ENCODE results near the gene F7.

Gene F7

DNA sequence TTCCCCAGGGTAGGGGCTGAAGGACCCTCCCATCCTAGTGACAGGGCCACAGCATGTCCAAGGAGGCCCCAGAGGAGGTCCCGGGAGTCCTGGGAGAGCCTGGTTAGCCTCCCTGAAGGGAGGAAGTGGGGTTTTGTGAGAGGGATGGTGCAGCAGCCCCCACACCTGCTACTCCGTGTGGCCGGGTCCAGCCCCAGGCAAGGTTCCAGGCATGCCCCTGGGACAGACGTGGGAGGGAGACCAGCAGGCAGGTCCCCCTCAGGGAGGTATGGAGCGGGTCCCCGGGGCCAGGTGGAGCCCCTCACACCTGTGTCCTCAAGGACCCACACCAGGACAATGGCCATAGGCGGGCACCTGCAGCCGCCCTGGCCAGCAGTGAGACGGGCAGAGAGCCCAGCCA lies 1.9 kb upstream of the F7 start:
- TF ChIP-seq EP300 (IDR thresholded peaks at IDR 0.05; ENCODE audit: borderline replicate concordance) (no peak), FOXM1 (IDR thresholded peaks at IDR 0.05; ENCODE audit: borderline replicate concordance, low read depth) (no peak), ZBTB7A (IDR thresholded peaks at IDR 0.05; ENCODE audit: low read depth) (no peak), CEBPB (IDR thresholded peaks at IDR 0.05) (no peak), EGR1 (IDR thresholded peaks at IDR 0.05) (no peak), TCF12 (IDR thresholded peaks at IDR 0.05; ENCODE audit: low read depth) (no peak), TAF1 (IDR thresholded peaks at IDR 0.05; ENCODE audit: low read depth) (no peak), NFIC (IDR thresholded peaks at IDR 0.05) (no peak), RAD21 (IDR thresholded peaks at IDR 0.05; ENCODE audit: low read depth) (no peak), CREB1 (IDR thresholded peaks at IDR 0.05; ENCODE audit: low read depth) (no peak), YY1 (IDR thresholded peaks at IDR 0.05; ENCODE audit: low read depth) (no peak), TEAD4 (IDR thresholded peaks at IDR 0.05) (no peak)
- TF ChIP-seq, protein P1, sequence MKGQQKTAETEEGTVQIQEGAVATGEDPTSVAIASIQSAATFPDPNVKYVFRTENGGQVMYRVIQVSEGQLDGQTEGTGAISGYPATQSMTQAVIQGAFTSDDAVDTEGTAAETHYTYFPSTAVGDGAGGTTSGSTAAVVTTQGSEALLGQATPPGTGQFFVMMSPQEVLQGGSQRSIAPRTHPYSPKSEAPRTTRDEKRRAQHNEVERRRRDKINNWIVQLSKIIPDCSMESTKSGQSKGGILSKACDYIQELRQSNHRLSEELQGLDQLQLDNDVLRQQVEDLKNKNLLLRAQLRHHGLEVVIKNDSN (IDR thresholded peaks at IDR 0.05): no peak
- TF ChIP-seq, protein P2, sequence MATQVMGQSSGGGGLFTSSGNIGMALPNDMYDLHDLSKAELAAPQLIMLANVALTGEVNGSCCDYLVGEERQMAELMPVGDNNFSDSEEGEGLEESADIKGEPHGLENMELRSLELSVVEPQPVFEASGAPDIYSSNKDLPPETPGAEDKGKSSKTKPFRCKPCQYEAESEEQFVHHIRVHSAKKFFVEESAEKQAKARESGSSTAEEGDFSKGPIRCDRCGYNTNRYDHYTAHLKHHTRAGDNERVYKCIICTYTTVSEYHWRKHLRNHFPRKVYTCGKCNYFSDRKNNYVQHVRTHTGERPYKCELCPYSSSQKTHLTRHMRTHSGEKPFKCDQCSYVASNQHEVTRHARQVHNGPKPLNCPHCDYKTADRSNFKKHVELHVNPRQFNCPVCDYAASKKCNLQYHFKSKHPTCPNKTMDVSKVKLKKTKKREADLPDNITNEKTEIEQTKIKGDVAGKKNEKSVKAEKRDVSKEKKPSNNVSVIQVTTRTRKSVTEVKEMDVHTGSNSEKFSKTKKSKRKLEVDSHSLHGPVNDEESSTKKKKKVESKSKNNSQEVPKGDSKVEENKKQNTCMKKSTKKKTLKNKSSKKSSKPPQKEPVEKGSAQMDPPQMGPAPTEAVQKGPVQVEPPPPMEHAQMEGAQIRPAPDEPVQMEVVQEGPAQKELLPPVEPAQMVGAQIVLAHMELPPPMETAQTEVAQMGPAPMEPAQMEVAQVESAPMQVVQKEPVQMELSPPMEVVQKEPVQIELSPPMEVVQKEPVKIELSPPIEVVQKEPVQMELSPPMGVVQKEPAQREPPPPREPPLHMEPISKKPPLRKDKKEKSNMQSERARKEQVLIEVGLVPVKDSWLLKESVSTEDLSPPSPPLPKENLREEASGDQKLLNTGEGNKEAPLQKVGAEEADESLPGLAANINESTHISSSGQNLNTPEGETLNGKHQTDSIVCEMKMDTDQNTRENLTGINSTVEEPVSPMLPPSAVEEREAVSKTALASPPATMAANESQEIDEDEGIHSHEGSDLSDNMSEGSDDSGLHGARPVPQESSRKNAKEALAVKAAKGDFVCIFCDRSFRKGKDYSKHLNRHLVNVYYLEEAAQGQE (IDR thresholded peaks at IDR 0.05; ENCODE audit: low read depth): no peak
- TF ChIP-seq, protein P3, sequence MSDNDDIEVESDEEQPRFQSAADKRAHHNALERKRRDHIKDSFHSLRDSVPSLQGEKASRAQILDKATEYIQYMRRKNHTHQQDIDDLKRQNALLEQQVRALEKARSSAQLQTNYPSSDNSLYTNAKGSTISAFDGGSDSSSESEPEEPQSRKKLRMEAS (IDR thresholded peaks at IDR 0.05): no peak

DNA sequence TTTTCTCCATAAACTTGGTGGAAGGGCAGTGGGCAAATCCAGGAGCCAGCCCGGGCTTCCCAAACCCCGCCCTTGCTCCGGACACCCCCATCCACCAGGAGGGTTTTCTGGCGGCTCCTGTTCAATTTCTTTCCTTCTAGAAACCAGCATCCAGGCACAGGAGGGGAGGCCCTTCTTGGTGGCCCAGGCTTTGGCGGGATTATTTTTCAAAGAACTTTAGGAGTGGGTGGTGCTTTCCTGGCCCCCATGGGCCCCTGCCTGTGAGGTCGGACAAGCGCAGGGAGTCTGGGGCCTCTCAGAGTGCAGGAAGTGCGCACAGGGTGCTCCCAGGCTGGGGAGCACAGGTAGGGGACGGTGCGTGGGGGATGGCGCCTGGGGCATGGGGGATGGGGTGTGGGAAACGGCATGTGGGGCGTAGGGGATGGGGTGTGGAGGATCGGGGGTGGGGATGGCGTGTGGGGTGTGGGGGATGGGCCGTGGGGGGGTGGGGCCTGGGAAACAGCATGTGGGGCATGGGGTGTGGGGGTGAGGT lies 396 bp downstream of the F7 start:
- TF ChIP-seq TCF12 (IDR thresholded peaks at IDR 0.05; ENCODE audit: low read depth): no peak
- no peak for TF ChIP-seq CREB1 (IDR thresholded peaks at IDR 0.05; ENCODE audit: low read depth)
- TF ChIP-seq, protein P2 (IDR thresholded peaks at IDR 0.05; ENCODE audit: low read depth): no peak
- TF ChIP-seq, protein P1 (IDR thresholded peaks at IDR 0.05): no peak
- no peak for TF ChIP-seq TAF1 (IDR thresholded peaks at IDR 0.05; ENCODE audit: low read depth)
- no peak for TF ChIP-seq NFIC (IDR thresholded peaks at IDR 0.05)
- TF ChIP-seq TEAD4 (IDR thresholded peaks at IDR 0.05): no peak
- no peak for TF ChIP-seq ZBTB7A (IDR thresholded peaks at IDR 0.05; ENCODE audit: low read depth)
- TF ChIP-seq RAD21 (IDR thresholded peaks at IDR 0.05; ENCODE audit: low read depth): no peak
- no peak for TF ChIP-seq EP300 (IDR thresholded peaks at IDR 0.05; ENCODE audit: borderline replicate concordance)
- no peak for TF ChIP-seq YY1 (IDR thresholded peaks at IDR 0.05; ENCODE audit: low read depth)
- TF ChIP-seq, protein P3 (IDR thresholded peaks at IDR 0.05): no peak
- TF ChIP-seq EGR1 (IDR thresholded peaks at IDR 0.05): no peak
- TF ChIP-seq FOXM1 (IDR thresholded peaks at IDR 0.05; ENCODE audit: borderline replicate concordance, low read depth): no peak
- TF ChIP-seq CEBPB (IDR thresholded peaks at IDR 0.05): no peak

DNA sequence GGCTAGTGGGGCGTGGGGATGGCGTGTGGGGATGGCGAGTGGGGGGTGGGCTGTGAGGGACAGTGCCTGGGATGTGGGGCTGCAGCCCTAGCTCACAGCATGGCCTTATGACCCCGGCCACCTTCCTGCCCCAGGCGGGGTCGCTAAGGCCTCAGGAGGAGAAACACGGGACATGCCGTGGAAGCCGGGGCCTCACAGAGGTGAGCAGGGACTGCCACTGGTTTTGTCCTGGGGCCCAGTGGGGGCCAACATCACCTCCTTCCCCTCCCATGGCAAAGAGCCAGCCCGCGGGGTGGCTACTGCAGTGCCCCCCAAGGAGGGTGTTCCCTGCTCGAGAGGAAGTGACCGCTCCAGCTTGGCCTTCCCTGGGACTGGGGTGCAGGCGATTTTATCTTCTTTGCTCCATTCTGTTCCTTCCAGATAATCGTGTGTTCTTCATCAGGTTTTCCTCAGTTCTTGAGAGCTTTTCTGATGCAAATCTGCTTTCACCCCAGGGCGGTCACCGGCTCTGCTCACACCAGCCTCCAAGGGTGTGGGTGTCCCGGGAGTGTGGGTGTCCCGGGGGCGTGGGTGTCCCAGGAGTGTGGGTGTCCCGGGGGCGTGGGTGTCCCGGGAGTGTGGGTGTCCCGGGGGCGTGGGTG lies 1.2 kb downstream of the F7 start:
- TF ChIP-seq, protein P3 (IDR thresholded peaks at IDR 0.05): no peak
- TF ChIP-seq TCF12 (IDR thresholded peaks at IDR 0.05; ENCODE audit: low read depth): no peak
- no peak for TF ChIP-seq TEAD4 (IDR thresholded peaks at IDR 0.05)
- TF ChIP-seq EGR1 (IDR thresholded peaks at IDR 0.05): no peak
- no peak for TF ChIP-seq EP300 (IDR thresholded peaks at IDR 0.05; ENCODE audit: borderline replicate concordance)
- no peak for TF ChIP-seq CEBPB (IDR thresholded peaks at IDR 0.05)
- TF ChIP-seq, protein P2 (IDR thresholded peaks at IDR 0.05; ENCODE audit: low read depth): no peak
- TF ChIP-seq CREB1 (IDR thresholded peaks at IDR 0.05; ENCODE audit: low read depth): no peak

All from Ishikawa (cell line).